Measurements from ENCODE around the gene MAST1. TPM values are rescaled to one million over a fixed set of nuclear protein-coding genes. Genes with fewer than 3 reads are reported as not detected.

MAST1 gene
- total RNA-seq, 2 experiments from 2014 or later = 0.22 to 0.60 TPM

- H3K27me3 Mint-ChIP-seq = peaks cover 88% of the 10 kb centered on the region
- POLR2A ChIA-PET = no interaction called here
- H3K27ac Mint-ChIP-seq = no peak overlapping the region
- H3K4me3 Mint-ChIP-seq = peak overlapping the region; percentile 31
- intact Hi-C loops (cut with DNase I, micrococcal nuclease) = no loop called here
- Histone ChIP-seq H3K4me3 (ENCODE audit: low read length) (no peak overlapping the region), H3K27ac (ENCODE audit: low read depth in 1 of 2, low read length in 2 of 2) (no peak overlapping the region), H3K4me1 (ENCODE audit: insufficient read depth, low read length) (peaks cover 43% of the 10 kb centered on the region), H3K9me3 (ENCODE audit: control insufficient read depth in 1 of 2, insufficient read depth in 1 of 2, low read length in 2 of 2) (peaks cover 0 to 44% of the 10 kb centered on the region in 2 experiments), H3K36me3 (ENCODE audit: insufficient read depth, low read length) (no peaks in the 10 kb centered on the region), H3K27me3 (ENCODE audit: control insufficient read depth in 1 of 2, insufficient read depth in 2 of 2, low read length in 2 of 2) (peaks cover 86 to 92% of the 10 kb centered on the region in 2 experiments)
- no peaks in the 10 kb centered on the region for H3K36me3 Mint-ChIP-seq (ENCODE audit: low read depth)
- H3K4me1 Mint-ChIP-seq (ENCODE audit: low read depth) = peaks cover 42% of the 10 kb centered on the region
- no peak for TF ChIP-seq CTCF (IDR thresholded peaks at IDR 0.05)
- DNase-seq = peak in 4 of 14 experiments; percentile 16 to 65 (median 40)
- no peaks in the 10 kb centered on the region for H3K9me3 Mint-ChIP-seq
- peak; percentile 34 for ATAC-seq (ENCODE audit: poor library complexity)
- CTCF ChIA-PET = interaction anchor here (0.6 to 0.9 kb wide), 2 partner anchors 37 to 75 kb away, joined by 3 to 4 read pairs; no protein-coding TSS in a partner anchor
These were observed 3.1 kb upstream of the MAST1 start for GRCh38 chr19:12834976-12835757.

GRCh38 chr19:12836529-12836863 lies 1.8 kb upstream of the MAST1 start:
- Histone ChIP-seq H3K27ac (ENCODE audit: low read depth in 1 of 2, low read length in 2 of 2) (no peak overlapping the region), H3K36me3 (ENCODE audit: insufficient read depth, low read length) (no peaks in the 10 kb centered on the region), H3K9me3 (ENCODE audit: control insufficient read depth in 1 of 2, insufficient read depth in 1 of 2, low read length in 2 of 2) (peaks cover 0 to 50% of the 10 kb centered on the region in 2 experiments), H3K4me1 (ENCODE audit: insufficient read depth, low read length) (peaks cover 57% of the 10 kb centered on the region), H3K27me3 (ENCODE audit: control insufficient read depth in 1 of 2, insufficient read depth in 2 of 2, low read length in 2 of 2) (peaks cover 86 to 92% of the 10 kb centered on the region in 2 experiments), H3K4me3 (ENCODE audit: low read length) (no peak overlapping the region)
- intact Hi-C loops (cut with DNase I, micrococcal nuclease) = loop anchor here in 1 of 2 experiments (2.0 kb wide), 1 partner anchor 30 kb away; the partner anchor contains the start of gene RNASEH2A
- Mint-ChIP-seq H3K4me1 (ENCODE audit: low read depth) (peaks cover 55% of the 10 kb centered on the region), H3K4me3 (no peak overlapping the region), H3K36me3 (ENCODE audit: low read depth) (no peaks in the 10 kb centered on the region), H3K27ac (no peak overlapping the region), H3K27me3 (peaks cover 88% of the 10 kb centered on the region), H3K9me3 (no peaks in the 10 kb centered on the region)
- no peak for TF ChIP-seq CTCF (IDR thresholded peaks at IDR 0.05)
- DNase-seq (no peak), ATAC-seq (ENCODE audit: poor library complexity) (no peak)
- ChIA-PET POLR2A (interaction anchor here (1.8 kb wide), 1 partner anchor 44 kb away, joined by 5 read pairs; no protein-coding TSS in a partner anchor), CTCF (interaction anchor here (1.3 kb wide), 1 partner anchor 76 kb away, joined by 4 read pairs; no protein-coding TSS in a partner anchor)

- Histone ChIP-seq H3K4me1 (ENCODE audit: insufficient read depth, low read length) (peaks cover 56% of the 10 kb centered on the region), H3K4me3 (ENCODE audit: low read length) (no peak overlapping the region), H3K27me3 (ENCODE audit: control insufficient read depth in 1 of 2, insufficient read depth in 2 of 2, low read length in 2 of 2) (peaks cover 86 to 91% of the 10 kb centered on the region in 2 experiments), H3K9me3 (ENCODE audit: control insufficient read depth in 1 of 2, insufficient read depth in 1 of 2, low read length in 2 of 2) (peaks cover 0 to 49% of the 10 kb centered on the region in 2 experiments), H3K27ac (ENCODE audit: low read depth in 1 of 2, low read length in 2 of 2) (no peak overlapping the region), H3K36me3 (ENCODE audit: insufficient read depth, low read length) (no peaks in the 10 kb centered on the region)
- no peak overlapping the region for H3K27ac Mint-ChIP-seq
- no peak overlapping the region for H3K4me3 Mint-ChIP-seq
- H3K4me1 Mint-ChIP-seq (ENCODE audit: low read depth) = peaks cover 51% of the 10 kb centered on the region
- no peak for DNase-seq
- TF ChIP-seq CTCF (IDR thresholded peaks at IDR 0.05) = no peak
- POLR2A ChIA-PET = interaction anchor here (1.8 kb wide), 1 partner anchor 45 kb away, joined by 5 read pairs; no protein-coding TSS in a partner anchor
- peaks cover 88% of the 10 kb centered on the region for H3K27me3 Mint-ChIP-seq
- no peaks in the 10 kb centered on the region for H3K9me3 Mint-ChIP-seq
- H3K36me3 Mint-ChIP-seq (ENCODE audit: low read depth) = no peaks in the 10 kb centered on the region
- ATAC-seq (ENCODE audit: poor library complexity) = no peak
- CTCF ChIA-PET = interaction anchor here (0.7 to 1.3 kb wide), 6 partner anchors 11 to 77 kb away, joined by 3 to 5 read pairs (median 4); partner anchors contain the start of genes GCDH, PRDX2 and THSD8
- intact Hi-C loops (cut with DNase I, micrococcal nuclease) = loop anchor here in 1 of 2 experiments (2.0 kb wide), 1 partner anchor 30 kb away; the partner anchor contains the start of gene RNASEH2A
These were observed 1.1 kb upstream of the MAST1 start for GRCh38 chr19:12837225-12837624.
